ENCODE results near the gene PBX1.

PBX1 gene

GRCh38 chr1:164755690-164756089 lies 196.7 kb downstream of the PBX1 start:
- no peak for DNase-seq (ENCODE audit: low read depth)
- in situ Hi-C loops (cut with HindIII; ENCODE audit: low sequenced_read_pairs), result no loop called here
- no peak overlapping the region for H3K4me3 ChIP-seq (ENCODE audit: low read depth, low read length)
- TF ChIP-seq CTCF (IDR thresholded peaks at IDR 0.05; ENCODE audit: low read depth, low read length, missing control alignments), result no peak

GRCh38 chr1:164756741-164757140 lies 197.8 kb downstream of the PBX1 start:
- no peak for DNase-seq (ENCODE audit: low read depth)
- TF ChIP-seq CTCF (IDR thresholded peaks at IDR 0.05; ENCODE audit: low read depth, low read length, missing control alignments), result no peak
- no peak overlapping the region for H3K4me3 ChIP-seq (ENCODE audit: low read depth, low read length)
- in situ Hi-C loops (cut with HindIII; ENCODE audit: low sequenced_read_pairs), result no loop called here

GRCh38 chr1:164757625-164758024 lies 198.6 kb downstream of the PBX1 start:
- TF ChIP-seq CTCF (IDR thresholded peaks at IDR 0.05; ENCODE audit: low read depth, low read length, missing control alignments), result no peak
- no peak overlapping the region for H3K4me3 ChIP-seq (ENCODE audit: low read depth, low read length)
- in situ Hi-C loops (cut with HindIII; ENCODE audit: low sequenced_read_pairs), result no loop called here
- no peak for DNase-seq (ENCODE audit: low read depth)

GRCh38 chr1:164759144-164759920 lies 200.3 kb downstream of the PBX1 start:
- no peak overlapping the region for H3K4me3 ChIP-seq (ENCODE audit: low read depth, low read length)
- in situ Hi-C loops (cut with HindIII; ENCODE audit: low sequenced_read_pairs), result no loop called here
- no peak for DNase-seq (ENCODE audit: low read depth)
- no peak for TF ChIP-seq CTCF (IDR thresholded peaks at IDR 0.05; ENCODE audit: low read depth, low read length, missing control alignments)

GRCh38 chr1:164759979-164760469 lies 201.0 kb downstream of the PBX1 start:
- DNase-seq (ENCODE audit: low read depth), result no peak
- H3K4me3 ChIP-seq (ENCODE audit: low read depth, low read length), result no peak overlapping the region
- TF ChIP-seq CTCF (IDR thresholded peaks at IDR 0.05; ENCODE audit: low read depth, low read length, missing control alignments), result no peak
- in situ Hi-C loops (cut with HindIII; ENCODE audit: low sequenced_read_pairs), result loop anchor here (10.0 kb wide), 1 partner anchor 195 kb away; no protein-coding TSS in a partner anchor

- in situ Hi-C loops (cut with HindIII; ENCODE audit: low sequenced_read_pairs), result loop anchor here (10.0 kb wide), 1 partner anchor 196 kb away; no protein-coding TSS in a partner anchor
- no peak overlapping the region for H3K4me3 ChIP-seq (ENCODE audit: low read depth, low read length)
- DNase-seq (ENCODE audit: low read depth), result no peak
- no peak for TF ChIP-seq CTCF (IDR thresholded peaks at IDR 0.05; ENCODE audit: low read depth, low read length, missing control alignments)
Measured at GRCh38 chr1:164760569-164760968, 201.6 kb downstream of the PBX1 start.
